ENCODE data around the gene MAP4K3.

Gene MAP4K3

GRCh38 chr2:39220136-39220535 is 216.9 kb downstream of the MAP4K3 start:
- Histone ChIP-seq H3K79me2 (ENCODE audit: control insufficient read depth, insufficient read depth, low read length) (no peaks in the 10 kb centered on the region), H3K4me1 (ENCODE audit: control insufficient read depth, low read depth, low read length) (no peaks in the 10 kb centered on the region), H3K4ac (ENCODE audit: low read depth, low read length) (no peak overlapping the region), H3K4me2 (ENCODE audit: low read length) (no peak overlapping the region), H3K36me3 (ENCODE audit: control insufficient read depth, insufficient read depth, low read length) (no peaks in the 10 kb centered on the region), H3K56ac (ENCODE audit: low read length) (no peak overlapping the region), H3K27me3 (ENCODE audit: insufficient read depth, low read length, poor library complexity) (no peaks in the 10 kb centered on the region), H3K23ac (ENCODE audit: low read length) (no peak overlapping the region), H3K9ac (ENCODE audit: low read length) (no peak overlapping the region), H3K4me3 (ENCODE audit: low read length) (no peak overlapping the region), H2BK15ac (replicated peaks; ENCODE audit: low read depth) (no peak overlapping the region), H3K18ac (ENCODE audit: low read length) (no peak overlapping the region), H2AK5ac (ENCODE audit: low read length) (no peak overlapping the region), H4K5ac (ENCODE audit: low read length) (no peak overlapping the region), H2BK120ac (ENCODE audit: low read depth, low read length) (no peak overlapping the region), H4K8ac (ENCODE audit: low read depth, low read length) (no peak overlapping the region), H3K79me1 (ENCODE audit: low read length) (no peaks in the 10 kb centered on the region), H2BK5ac (ENCODE audit: low read length) (no peak overlapping the region), H3K27ac (ENCODE audit: low read depth, low read length) (no peak overlapping the region)
- no CpG with 5 or more reads among the region's 2 CpGs for WGBS (ENCODE audit: extremely low coverage, insufficient coverage, low lambda C conversion rate)
- no peak for DNase-seq

GRCh38 chr2:39218391-39218790 is 218.7 kb downstream of the MAP4K3 start:
- Histone ChIP-seq H3K4me2 (ENCODE audit: low read length) (no peak overlapping the region), H3K56ac (ENCODE audit: low read length) (no peak overlapping the region), H2AK5ac (ENCODE audit: low read length) (no peak overlapping the region), H3K4me3 (ENCODE audit: low read length) (no peak overlapping the region), H3K23ac (ENCODE audit: low read length) (no peak overlapping the region), H3K79me2 (ENCODE audit: control insufficient read depth, insufficient read depth, low read length) (no peaks in the 10 kb centered on the region), H3K4ac (ENCODE audit: low read depth, low read length) (no peak overlapping the region), H3K4me1 (ENCODE audit: control insufficient read depth, low read depth, low read length) (no peaks in the 10 kb centered on the region), H3K9ac (ENCODE audit: low read length) (no peak overlapping the region), H3K18ac (ENCODE audit: low read length) (no peak overlapping the region), H3K36me3 (ENCODE audit: control insufficient read depth, insufficient read depth, low read length) (no peaks in the 10 kb centered on the region), H3K79me1 (ENCODE audit: low read length) (no peaks in the 10 kb centered on the region), H2BK5ac (ENCODE audit: low read length) (no peak overlapping the region), H2BK120ac (ENCODE audit: low read depth, low read length) (no peak overlapping the region), H4K8ac (ENCODE audit: low read depth, low read length) (no peak overlapping the region), H3K27ac (ENCODE audit: low read depth, low read length) (no peak overlapping the region), H2BK15ac (replicated peaks; ENCODE audit: low read depth) (no peak overlapping the region), H3K27me3 (ENCODE audit: insufficient read depth, low read length, poor library complexity) (no peaks in the 10 kb centered on the region), H4K5ac (ENCODE audit: low read length) (no peak overlapping the region)
- WGBS (ENCODE audit: extremely low coverage, insufficient coverage, low lambda C conversion rate), result no CpG with 5 or more reads among the region's 5 CpGs
- no peak for DNase-seq

GRCh38 chr2:39217192-39217550 is 219.9 kb downstream of the MAP4K3 start:
- Histone ChIP-seq H4K8ac (ENCODE audit: low read depth, low read length) (no peak overlapping the region), H2BK5ac (ENCODE audit: low read length) (no peak overlapping the region), H3K79me1 (ENCODE audit: low read length) (no peaks in the 10 kb centered on the region), H3K4me3 (ENCODE audit: low read length) (no peak overlapping the region), H3K18ac (ENCODE audit: low read length) (no peak overlapping the region), H3K27me3 (ENCODE audit: insufficient read depth, low read length, poor library complexity) (no peaks in the 10 kb centered on the region), H3K56ac (ENCODE audit: low read length) (no peak overlapping the region), H2BK120ac (ENCODE audit: low read depth, low read length) (no peak overlapping the region), H3K23ac (ENCODE audit: low read length) (no peak overlapping the region), H3K79me2 (ENCODE audit: control insufficient read depth, insufficient read depth, low read length) (no peaks in the 10 kb centered on the region), H2BK15ac (replicated peaks; ENCODE audit: low read depth) (no peak overlapping the region), H4K5ac (ENCODE audit: low read length) (no peak overlapping the region), H3K36me3 (ENCODE audit: control insufficient read depth, insufficient read depth, low read length) (no peaks in the 10 kb centered on the region), H3K4me1 (ENCODE audit: control insufficient read depth, low read depth, low read length) (no peaks in the 10 kb centered on the region), H3K4ac (ENCODE audit: low read depth, low read length) (no peak overlapping the region), H3K9ac (ENCODE audit: low read length) (no peak overlapping the region), H3K4me2 (ENCODE audit: low read length) (no peak overlapping the region), H3K27ac (ENCODE audit: low read depth, low read length) (no peak overlapping the region), H2AK5ac (ENCODE audit: low read length) (no peak overlapping the region)
- WGBS (ENCODE audit: extremely low coverage, insufficient coverage, low lambda C conversion rate), result no CpG with 5 or more reads among the region's 4 CpGs
- no peak for DNase-seq

- DNase-seq, result no peak
- H2AK5ac ChIP-seq (ENCODE audit: low read length), result no peak overlapping the region
- no peaks in the 10 kb centered on the region for H3K4me1 ChIP-seq (ENCODE audit: control insufficient read depth, low read depth, low read length)
- H2BK5ac ChIP-seq (ENCODE audit: low read length), result no peak overlapping the region
- no CpG with 5 or more reads among the region's 12 CpGs for WGBS (ENCODE audit: extremely low coverage, insufficient coverage, low lambda C conversion rate)
- no peaks in the 10 kb centered on the region for H3K79me1 ChIP-seq (ENCODE audit: low read length)
- H2BK120ac ChIP-seq (ENCODE audit: low read depth, low read length), result no peak overlapping the region
- H4K8ac ChIP-seq (ENCODE audit: low read depth, low read length), result no peak overlapping the region
- H3K18ac ChIP-seq (ENCODE audit: low read length), result no peak overlapping the region
- H3K79me2 ChIP-seq (ENCODE audit: control insufficient read depth, insufficient read depth, low read length), result no peaks in the 10 kb centered on the region
- H3K27ac ChIP-seq (ENCODE audit: low read depth, low read length), result no peak overlapping the region
- no peak overlapping the region for H3K4ac ChIP-seq (ENCODE audit: low read depth, low read length)
- H3K4me2 ChIP-seq (ENCODE audit: low read length), result no peak overlapping the region
- no peaks in the 10 kb centered on the region for H3K27me3 ChIP-seq (ENCODE audit: insufficient read depth, low read length, poor library complexity)
- no peak overlapping the region for H3K56ac ChIP-seq (ENCODE audit: low read length)
- H4K5ac ChIP-seq (ENCODE audit: low read length), result no peak overlapping the region
- no peak overlapping the region for H3K9ac ChIP-seq (ENCODE audit: low read length)
- H3K23ac ChIP-seq (ENCODE audit: low read length), result no peak overlapping the region
- H2BK15ac ChIP-seq (replicated peaks; ENCODE audit: low read depth), result no peak overlapping the region
- no peak overlapping the region for H3K4me3 ChIP-seq (ENCODE audit: low read length)
- H3K36me3 ChIP-seq (ENCODE audit: control insufficient read depth, insufficient read depth, low read length), result no peaks in the 10 kb centered on the region
Measured at GRCh38 chr2:39216346-39217191, 220.5 kb downstream of the MAP4K3 start.

GRCh38 chr2:39215545-39215944 is 221.5 kb downstream of the MAP4K3 start:
- H3K4me2 ChIP-seq (ENCODE audit: low read length), result no peak overlapping the region
- H3K4ac ChIP-seq (ENCODE audit: low read depth, low read length), result no peak overlapping the region
- H4K8ac ChIP-seq (ENCODE audit: low read depth, low read length), result no peak overlapping the region
- no peaks in the 10 kb centered on the region for H3K79me2 ChIP-seq (ENCODE audit: control insufficient read depth, insufficient read depth, low read length)
- H2BK5ac ChIP-seq (ENCODE audit: low read length), result no peak overlapping the region
- H3K27ac ChIP-seq (ENCODE audit: low read depth, low read length), result no peak overlapping the region
- no peak overlapping the region for H4K5ac ChIP-seq (ENCODE audit: low read length)
- H3K79me1 ChIP-seq (ENCODE audit: low read length), result no peaks in the 10 kb centered on the region
- no peak overlapping the region for H2AK5ac ChIP-seq (ENCODE audit: low read length)
- H3K27me3 ChIP-seq (ENCODE audit: insufficient read depth, low read length, poor library complexity), result no peaks in the 10 kb centered on the region
- H2BK120ac ChIP-seq (ENCODE audit: low read depth, low read length), result no peak overlapping the region
- H3K9ac ChIP-seq (ENCODE audit: low read length), result no peak overlapping the region
- DNase-seq, result no peak
- H3K4me1 ChIP-seq (ENCODE audit: control insufficient read depth, low read depth, low read length), result no peaks in the 10 kb centered on the region
- no peak overlapping the region for H3K18ac ChIP-seq (ENCODE audit: low read length)
- no peak overlapping the region for H2BK15ac ChIP-seq (replicated peaks; ENCODE audit: low read depth)
- no peak overlapping the region for H3K56ac ChIP-seq (ENCODE audit: low read length)
- no peak overlapping the region for H3K4me3 ChIP-seq (ENCODE audit: low read length)
- no CpG with 5 or more reads among the region's 2 CpGs for WGBS (ENCODE audit: extremely low coverage, insufficient coverage, low lambda C conversion rate)
- H3K23ac ChIP-seq (ENCODE audit: low read length), result no peak overlapping the region
- no peaks in the 10 kb centered on the region for H3K36me3 ChIP-seq (ENCODE audit: control insufficient read depth, insufficient read depth, low read length)

- Histone ChIP-seq H3K56ac (ENCODE audit: low read length) (no peak overlapping the region), H3K27ac (ENCODE audit: low read depth, low read length) (no peak overlapping the region), H3K18ac (ENCODE audit: low read length) (no peak overlapping the region), H2BK15ac (replicated peaks; ENCODE audit: low read depth) (no peak overlapping the region), H4K5ac (ENCODE audit: low read length) (no peak overlapping the region), H2BK120ac (ENCODE audit: low read depth, low read length) (no peak overlapping the region), H3K4me1 (ENCODE audit: control insufficient read depth, low read depth, low read length) (no peaks in the 10 kb centered on the region), H3K4me3 (ENCODE audit: low read length) (no peak overlapping the region), H2BK5ac (ENCODE audit: low read length) (no peak overlapping the region), H3K27me3 (ENCODE audit: insufficient read depth, low read length, poor library complexity) (no peaks in the 10 kb centered on the region), H3K4me2 (ENCODE audit: low read length) (no peak overlapping the region), H3K4ac (ENCODE audit: low read depth, low read length) (no peak overlapping the region), H3K79me1 (ENCODE audit: low read length) (no peaks in the 10 kb centered on the region), H3K23ac (ENCODE audit: low read length) (no peak overlapping the region), H4K8ac (ENCODE audit: low read depth, low read length) (no peak overlapping the region), H3K9ac (ENCODE audit: low read length) (no peak overlapping the region), H3K36me3 (ENCODE audit: control insufficient read depth, insufficient read depth, low read length) (no peaks in the 10 kb centered on the region), H3K79me2 (ENCODE audit: control insufficient read depth, insufficient read depth, low read length) (no peaks in the 10 kb centered on the region), H2AK5ac (ENCODE audit: low read length) (no peak overlapping the region)
- DNase-seq, result no peak
- no CpG with 5 or more reads among the region's 1 CpG for WGBS (ENCODE audit: extremely low coverage, insufficient coverage, low lambda C conversion rate)
Measured at GRCh38 chr2:39213015-39213414, 224.1 kb downstream of the MAP4K3 start.
